IPS-NIHi7 (cell line): ENCODE data around the gene UBE2Z.
"Not testable (repeated sequence)": the region's sequence is repeated elsewhere in the genome, so short reads cannot be mapped to it uniquely, and the experiment has no call there.

Experiments used
- DNase-seq: peaks from one replicate; pipeline ENCODE4 v3.0.0; 2012; ENCODE audit warnings: mixed read lengths; ENCODE audit errors: extremely low spot score

The UBE2Z gene

DNA sequence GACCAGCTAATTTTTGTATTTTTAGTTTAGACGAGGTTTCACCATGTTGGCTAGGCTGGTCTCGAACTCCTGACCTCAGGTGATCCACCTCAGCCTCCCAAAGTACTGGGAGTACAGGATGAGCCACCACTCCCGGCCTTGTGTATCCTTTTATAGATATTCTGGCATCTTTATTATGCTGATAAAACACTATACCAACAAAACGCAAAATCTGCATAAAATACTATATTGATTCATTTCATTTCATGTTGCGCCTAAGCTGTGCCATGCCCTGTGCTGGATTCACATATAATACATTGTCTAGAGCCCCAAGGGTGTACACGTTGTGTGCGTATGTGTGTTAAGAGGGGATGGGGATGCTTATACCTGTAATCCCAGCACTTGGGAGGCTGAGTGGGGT, 3.8 kb upstream of the UBE2Z start:
- no peak for DNase-seq

DNA sequence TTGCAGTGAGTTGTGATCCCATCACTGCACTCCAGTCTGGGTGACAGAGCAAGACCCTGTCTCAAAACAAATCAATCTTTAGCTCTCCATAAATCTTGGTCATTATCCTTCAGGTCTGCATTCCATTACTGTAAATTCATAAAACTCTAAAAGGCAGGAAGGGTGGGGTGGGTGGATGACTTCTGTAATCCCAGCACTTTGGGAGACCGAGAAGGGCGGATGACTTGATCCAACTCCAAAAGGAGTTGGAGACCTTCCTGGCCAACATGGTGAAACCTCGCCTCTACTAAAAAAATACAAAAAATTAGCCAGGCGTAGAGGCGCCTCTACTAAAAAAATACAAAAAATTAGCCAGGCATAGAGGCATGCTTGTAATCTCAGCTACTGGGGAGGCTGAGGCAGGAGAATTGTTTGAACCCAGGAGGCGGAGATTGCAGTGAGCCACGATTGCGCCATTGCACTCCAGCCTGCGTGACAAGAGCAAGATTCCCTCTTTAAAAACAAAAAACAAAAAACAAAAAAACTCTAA, 2.2 kb upstream of the UBE2Z start:
- DNase-seq: no peak

DNA sequence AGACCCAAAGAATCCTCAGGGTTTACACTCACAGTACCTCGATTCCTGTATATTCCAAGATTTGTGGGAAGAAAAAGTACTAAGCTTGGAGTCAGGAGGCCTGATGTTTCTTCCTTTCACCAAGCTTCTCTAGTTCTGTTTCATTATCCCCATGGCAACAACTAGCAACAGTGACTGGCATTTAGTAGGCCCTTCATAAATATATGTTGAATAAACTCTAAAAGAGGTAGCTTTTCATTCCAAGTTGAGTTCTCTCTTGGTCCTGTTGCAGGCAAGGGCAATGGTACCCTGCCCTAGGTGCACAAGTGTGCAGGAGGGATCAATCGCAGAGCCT, 527 bp upstream of the UBE2Z start:
- no peak for DNase-seq

DNA sequence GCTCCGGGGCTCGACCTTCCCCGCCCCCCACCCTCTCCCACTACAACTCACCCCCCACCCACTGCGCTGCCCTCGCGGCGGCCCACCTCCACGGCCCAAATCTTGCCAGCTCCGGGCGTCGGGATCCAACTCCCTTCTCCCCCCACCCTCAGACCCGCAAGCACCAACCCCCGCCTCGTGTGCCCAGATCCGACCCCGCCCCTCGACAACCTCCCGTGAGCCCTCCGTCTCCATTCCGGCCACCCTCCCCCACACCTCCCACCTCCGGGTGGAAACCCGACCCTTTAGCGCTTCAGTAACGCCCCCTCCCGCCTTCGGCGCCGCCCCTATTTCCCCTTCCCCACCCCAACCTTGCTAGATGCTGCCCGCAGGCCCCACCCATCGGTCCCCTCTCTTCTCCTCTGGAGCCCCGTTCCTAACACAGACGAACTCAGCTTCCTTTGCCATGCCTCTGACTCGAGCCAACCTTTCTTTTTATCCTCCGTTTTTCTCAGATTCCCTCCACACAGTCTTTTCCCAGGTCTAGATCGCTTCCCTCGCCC, 717 bp downstream of the UBE2Z start:
- peak; percentile 95 for DNase-seq

DNA sequence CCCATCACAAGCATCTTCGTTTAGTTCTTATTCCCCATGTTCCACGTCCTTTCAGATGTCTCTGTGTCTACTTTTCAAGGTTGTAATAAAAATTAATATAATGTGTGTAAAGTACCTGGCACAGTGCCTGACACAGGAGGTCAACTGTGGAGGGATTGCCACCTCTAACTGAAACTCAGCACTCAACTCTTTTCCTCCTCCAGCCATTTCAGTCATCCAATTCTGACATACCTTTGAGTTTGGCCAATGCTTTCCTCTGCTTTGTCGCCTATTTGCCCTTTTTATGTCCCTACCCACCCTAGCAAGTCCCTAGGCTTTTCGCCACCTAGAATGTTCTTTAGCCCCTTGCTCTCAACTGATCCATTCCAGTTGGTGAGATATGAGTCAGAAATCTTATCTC, 1.6 kb downstream of the UBE2Z start:
- DNase-seq: no peak

DNA sequence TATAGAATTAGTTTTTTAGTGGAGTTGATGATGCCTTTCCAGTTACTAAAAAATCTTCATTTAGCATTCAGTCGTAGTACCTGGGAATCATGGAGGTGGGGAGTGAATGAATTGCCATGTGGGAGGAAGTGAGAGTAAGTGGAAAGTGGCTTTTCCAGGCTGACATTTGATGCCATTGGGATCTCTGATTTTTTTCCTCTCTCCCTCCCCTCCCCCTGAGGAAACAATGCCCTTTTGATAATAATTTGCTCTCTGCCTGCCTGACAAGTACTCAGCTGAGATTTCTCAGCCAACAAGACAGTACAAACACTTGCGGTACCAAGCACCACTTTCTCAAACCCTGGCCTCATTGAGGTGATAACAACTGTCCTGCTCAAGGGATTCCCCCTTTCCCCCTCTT, 2.2 kb downstream of the UBE2Z start:
- DNase-seq: no peak

DNA sequence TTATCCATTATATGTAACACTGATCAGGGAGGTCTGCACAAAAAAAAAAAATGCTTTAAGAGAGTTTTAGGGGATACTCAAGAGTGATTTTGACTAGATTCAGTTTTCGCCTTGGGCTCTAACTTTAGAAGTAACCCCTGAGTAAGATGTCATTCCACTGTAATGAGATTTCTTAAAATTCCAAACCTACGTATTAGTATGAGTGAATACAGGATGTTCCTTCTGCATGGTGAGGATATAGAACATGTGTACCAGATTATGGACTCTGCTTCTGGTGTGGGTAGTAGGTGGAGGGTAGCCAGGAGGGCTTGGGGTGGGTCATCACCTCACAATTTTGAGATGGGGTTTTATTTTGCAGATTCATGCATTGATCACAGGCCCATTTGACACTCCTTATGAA, 4.3 kb downstream of the UBE2Z start:
- no peak for DNase-seq

DNA sequence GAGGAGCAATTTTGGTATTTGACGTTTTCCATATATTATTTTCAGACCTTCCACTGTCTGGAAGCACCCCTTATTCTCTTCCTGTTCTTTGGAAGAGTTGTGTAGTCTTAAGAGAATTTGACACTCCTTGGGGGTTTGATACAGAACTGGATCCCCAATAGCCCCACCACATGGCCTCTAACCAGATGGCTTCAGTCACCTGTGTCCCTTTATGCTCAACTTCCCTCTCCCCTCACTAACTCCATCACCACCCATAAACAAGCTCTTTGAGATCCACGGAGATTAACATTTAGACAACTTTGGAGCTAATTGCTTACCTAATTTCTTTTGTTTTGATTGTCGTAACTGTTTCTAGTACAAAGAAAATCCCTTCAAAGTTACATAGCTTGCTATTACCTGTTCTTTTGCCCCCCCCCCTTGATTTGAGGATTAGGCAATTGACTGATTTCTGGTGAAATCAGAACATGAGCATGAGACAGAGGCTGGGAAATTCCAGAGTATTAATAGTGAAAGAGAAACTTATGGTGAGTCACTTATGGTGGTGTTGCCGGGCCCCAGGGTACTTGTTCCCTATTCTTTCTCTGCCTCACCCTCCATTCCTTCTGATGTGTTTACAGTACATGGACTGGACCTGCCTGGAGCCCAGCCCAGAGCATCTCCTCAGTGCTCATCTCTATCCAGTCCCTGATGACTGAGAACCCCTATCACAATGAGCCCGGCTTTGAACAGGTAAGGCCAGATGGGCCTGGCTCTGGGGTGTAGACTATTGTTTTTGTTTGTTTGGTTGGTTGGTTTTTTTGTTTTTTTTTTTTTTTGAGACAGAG, 7.5 kb downstream of the UBE2Z start:
- DNase-seq: no peak

DNA sequence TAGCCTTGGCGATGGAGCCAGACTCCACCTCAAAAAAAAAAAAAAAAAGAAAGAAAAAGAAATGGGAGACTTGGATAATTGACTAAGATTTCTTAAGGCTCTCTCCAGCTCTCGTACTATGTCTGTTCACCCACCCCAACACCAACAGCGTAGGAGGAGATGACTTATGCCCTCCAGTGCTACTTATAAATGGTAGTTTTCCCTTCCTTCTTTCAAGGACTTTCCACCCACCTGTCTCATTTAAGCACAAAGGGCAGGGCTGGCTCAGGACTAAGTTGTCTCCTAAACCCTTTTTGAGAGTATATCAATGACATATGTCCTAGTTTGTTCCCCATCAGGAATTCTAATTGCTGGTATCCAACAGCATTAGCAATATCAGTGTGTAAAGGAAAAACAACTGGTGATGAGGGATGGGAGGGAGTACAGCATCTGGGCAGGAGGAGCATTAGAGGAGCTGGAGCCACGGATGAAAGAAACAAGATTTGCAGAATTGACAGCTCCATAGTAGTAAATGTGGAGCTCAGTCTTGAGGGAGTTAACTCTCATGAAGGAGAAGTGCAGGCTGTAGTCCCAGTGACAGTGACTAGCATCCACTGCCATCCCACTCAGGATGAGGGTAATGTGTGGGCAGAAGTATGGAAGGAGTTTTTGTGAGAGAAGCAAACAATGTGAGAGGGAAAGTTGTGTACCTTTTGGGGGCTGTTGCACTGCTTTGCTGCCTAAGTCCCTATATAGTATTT, 17.2 kb downstream of the UBE2Z start:
- no peak for DNase-seq

DNA sequence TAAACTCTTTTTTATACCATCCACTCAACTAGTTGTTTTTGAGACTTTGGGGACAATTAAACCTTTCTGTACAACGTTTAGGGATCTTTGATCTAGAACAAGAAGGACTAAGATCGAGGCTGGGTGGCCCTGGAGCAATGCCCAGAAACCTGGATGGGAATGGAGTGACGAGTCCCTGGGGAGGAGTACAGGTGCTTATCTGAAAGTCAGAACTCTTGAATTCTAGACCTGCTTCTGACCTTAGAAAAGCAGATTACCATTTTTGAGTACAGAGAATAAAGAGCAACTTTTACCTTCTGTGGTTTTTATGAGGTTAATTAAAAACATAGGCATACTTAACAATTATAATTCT, 17.8 kb downstream of the UBE2Z start:
- no peak for DNase-seq

DNA sequence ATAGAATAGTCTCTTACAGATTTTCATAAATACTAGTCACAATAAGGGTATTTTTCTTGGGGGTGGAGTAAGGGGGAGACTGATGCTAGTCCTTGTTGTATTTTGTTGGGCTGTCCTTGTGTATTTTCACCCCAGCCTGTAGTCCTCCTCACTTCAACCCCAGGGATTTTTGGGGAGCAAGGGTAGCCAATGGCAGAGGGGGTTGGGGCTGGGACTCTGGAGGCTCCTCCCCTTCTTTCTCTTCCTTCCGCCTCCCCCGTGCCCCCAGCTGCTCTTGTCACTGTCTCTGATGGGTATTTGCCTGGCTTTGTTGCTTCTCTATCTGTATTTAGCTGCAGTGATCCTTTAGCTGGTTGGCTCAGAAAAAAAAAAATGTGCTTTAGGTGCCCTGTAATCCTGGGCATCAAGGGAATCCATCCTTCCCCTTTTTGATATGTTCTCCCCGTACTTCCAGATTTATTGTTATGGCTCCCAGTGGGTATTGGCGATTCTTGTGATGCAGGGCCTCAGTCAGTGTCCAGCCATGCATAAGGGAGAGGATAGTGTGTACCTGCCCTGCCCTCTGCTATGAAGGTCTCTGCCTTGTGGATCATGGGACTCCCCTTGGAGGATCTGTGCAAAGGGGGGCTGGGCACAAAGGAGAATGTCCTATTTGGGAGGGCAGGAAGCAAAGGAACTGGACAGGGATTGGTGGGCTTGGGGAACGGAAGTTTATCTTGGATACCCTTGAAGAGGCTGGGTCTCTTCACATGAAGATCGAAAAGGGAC, 20.0 kb downstream of the UBE2Z start:
- DNase-seq: no peak

DNA sequence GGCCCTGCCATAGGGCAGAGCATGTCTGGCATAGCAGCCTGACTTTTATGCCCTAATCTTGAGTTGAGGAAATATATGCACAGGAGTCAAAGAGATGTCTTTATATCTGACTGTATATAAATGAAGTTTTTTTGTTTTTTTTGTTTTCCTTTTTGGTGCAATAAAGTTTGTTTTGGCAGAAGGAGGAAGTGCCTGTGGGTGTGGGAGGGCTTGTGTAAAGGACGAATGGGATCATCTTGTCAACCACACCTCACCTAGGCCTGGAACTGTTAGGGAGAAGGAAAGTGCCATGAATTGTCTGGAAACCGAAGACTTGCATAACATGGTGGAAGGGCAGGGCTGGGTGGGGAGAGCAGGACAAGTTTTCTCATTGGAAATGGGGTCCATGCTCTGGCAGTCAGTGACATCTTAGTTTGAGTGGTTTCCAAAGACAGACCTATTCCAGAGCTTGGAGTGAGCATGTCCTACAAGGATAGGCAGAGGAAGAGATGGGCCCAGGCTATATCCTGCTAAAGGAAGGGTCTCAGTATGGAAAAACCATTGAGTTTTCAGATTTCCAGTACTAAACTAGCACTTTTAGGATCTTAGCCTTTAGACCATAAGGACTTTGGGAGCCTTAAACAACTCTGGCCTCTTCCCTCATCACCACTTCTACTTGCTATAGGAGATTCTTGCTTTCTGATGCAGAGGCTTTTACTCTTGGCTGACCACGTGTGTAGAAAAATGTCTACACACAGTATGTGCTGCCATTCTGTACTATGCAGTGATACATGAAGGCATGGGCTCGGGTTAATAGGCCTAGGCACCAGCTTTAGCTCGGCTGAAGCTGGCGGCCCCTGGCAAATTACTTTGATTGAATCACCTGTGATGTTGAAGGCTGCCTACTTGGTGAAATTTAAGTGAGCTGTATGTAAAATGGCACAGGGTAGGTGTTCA, 20.9 kb downstream of the UBE2Z start:
- DNase-seq: no peak

DNA sequence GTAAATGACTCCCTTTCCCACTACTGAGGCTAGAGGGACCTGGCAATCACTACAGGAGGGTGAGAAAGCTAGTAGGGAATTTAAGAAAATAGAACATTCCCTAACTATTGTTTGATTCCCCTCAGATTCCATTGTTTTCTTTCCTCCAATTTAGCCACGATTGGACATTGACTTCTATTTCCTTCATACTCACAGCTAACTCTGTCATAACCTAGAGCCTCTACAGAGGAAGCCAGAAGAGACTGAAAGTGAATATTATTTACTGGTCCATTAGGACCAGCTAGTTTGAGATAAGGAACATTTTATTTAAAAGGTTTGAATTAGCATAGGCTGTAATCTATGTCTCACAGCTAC, 21.6 kb downstream of the UBE2Z start:
- DNase-seq: no peak

DNA sequence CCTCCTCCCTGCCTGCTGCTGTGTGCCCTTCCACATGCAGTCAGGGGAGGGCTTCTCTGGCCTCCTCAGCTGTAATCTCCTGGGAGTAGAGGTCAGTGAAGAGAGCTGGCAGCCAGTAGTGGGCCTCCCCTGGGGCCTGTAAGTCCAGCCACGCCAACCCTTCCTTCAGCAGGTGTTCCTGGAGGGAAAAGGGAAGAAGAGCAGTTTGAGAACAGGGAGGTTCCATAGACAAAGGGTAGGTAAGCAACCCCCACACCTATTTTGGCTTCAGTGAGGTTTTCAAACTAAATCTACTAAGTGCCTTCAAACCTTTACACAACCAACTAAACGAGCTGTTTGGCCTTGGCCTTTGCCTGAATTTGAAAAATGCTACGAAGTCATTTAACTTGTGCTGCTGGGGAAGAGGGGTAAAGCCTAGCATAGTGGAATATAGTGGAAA, 22.2 kb downstream of the UBE2Z start:
- no peak for DNase-seq

DNA sequence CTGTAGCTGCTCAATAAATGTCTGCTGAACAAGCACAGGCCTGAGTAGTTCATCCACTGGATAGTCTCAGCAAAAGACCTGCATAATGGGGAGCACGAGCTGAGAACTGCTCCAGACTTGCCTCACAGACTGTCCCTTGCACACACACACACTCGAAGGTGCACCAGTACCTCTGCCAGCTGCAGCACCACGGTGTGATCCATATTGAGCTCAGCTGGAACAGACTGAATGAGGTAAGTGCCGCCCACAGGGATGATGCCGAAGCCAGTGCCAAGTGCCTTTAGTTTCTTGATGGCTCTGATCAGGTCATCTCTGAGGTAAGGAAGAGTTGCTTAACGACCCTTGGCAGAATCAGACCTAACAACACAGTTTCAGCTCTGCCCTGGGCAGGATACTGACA, 24.8 kb downstream of the UBE2Z start:
- DNase-seq: no peak

DNA sequence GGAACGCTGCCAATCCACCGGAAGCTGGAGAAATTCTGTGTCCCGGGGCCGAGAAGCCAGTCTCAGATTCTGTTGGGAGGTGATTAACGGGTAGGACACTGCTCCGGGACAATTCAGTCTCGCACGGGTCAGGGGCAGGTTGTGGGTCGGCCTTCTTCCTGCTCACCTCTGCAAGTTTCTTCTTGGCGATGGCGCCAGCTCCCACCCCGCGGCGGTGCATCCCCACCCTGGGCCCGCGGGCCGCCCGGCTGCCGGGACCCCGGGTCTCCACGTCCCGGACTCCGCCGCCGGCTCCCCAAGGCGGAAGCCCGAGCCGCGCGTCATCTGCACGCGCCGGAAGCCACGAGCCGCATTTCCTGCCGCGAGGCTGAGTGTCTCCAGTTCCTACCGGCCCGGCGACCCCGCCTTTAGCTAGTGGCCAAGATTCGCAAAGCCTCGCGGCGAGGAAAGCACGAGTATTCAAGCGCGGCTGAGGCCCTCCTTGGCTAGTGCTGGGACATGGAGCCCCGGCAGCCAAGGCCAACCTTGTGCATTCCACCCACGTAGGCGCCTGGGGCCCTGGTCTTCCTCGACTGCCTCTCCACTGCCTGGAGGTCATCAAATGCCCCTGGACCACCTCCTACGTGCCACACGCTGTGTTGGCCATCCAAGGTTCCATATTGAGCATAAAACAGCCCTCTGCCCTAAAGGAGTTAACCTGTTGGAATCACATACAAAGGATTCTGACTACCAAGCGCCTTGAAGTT, 36.5 kb downstream of the UBE2Z start, which contains the start of gene SNF8:
Gene SNF8 (minus strand): TSS at position 328 of the 746 bp plus-strand sequence. CDS start 108 bp downstream, at position 220.
- peak; percentile 98 for DNase-seq

DNA sequence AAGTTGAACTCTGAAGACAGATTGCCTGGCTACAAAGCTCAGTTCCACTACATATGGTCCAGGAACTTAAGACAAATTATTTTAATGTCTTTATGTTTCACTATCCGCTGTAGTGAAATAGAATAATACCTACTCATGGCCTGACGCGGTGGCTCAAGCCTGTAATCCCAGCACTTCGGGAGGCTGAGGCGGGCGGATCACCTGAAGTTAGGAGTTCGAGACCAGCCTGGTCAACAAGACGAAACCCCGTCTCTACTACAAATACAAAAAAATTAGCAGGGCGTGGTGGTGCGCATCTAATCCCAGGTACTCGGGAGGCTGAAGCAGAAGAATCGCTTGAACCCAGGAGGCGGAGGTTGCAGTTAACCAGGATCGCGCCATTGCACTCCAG, 37.0 kb downstream of the UBE2Z start:
- not testable (repeated sequence) for DNase-seq

DNA sequence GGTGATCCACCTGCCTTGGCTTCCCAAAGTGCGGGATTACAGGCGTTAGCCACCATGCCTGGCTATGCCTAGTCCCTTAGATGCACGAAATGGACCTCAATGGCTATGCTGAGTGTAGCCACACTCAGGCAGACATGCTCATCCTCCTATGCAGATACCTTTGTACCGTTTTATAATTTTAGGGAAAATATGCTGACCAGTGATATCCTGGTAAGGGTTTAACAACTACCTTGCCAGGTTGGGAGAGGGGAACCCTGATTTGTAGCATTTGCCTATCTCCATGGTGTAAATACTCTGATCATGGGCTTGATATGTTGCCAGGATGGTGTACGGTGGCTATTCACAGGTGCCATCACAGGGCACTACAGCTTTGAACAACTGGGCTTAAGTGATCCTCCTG, 43.4 kb downstream of the UBE2Z start:
- no peak for DNase-seq

DNA sequence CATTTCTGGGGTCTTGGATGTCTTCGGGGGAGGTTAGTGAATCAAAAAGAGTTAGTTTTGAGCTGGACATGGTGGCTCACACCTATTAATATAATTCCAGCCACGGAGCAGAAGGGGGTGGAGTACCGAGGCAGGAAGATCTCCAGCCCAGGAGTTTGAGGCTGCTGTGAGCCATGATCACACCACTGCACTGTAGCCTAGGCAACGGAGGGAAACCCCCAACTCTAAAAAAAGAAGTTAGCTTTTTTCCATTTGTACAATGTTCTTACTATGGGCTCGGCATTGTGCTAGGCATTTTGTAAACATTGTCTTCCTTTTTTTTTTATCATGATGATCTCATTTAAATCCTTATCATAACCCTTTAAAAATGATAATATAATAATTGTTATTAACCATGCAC, 44.7 kb downstream of the UBE2Z start:
- no peak for DNase-seq

DNA sequence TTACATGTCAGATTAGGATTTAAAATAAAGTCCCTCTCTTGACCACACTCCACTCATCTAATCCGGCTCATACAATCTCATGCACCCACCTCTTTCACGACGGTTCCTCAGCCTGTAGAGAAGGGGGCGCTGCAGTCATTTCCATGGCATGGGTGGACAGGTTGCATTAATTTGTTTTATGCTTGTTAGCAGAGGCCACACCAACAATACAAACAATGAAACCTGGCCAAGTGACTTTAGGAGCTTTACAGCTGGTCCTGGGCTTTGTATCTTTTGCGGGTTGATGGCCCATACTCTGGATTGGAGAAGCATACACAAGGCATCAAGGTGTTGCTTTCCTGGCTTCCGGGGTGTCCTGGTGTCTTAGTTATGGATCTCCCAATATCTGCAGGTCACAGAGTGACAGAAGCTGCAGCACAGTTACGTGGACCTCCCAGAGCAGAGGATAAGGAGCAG, 46.1 kb downstream of the UBE2Z start:
- DNase-seq: peak; percentile 56
